ENCODE measurements around the gene MRPS18A.
A peak's percentile ranks its signal among the peaks of the same experiment; 100 is the strongest.
"Not testable (repeated sequence)": the region's sequence is repeated elsewhere in the genome, so short reads cannot be mapped to it uniquely, and the experiment has no call there.

MRPS18A gene

DNA sequence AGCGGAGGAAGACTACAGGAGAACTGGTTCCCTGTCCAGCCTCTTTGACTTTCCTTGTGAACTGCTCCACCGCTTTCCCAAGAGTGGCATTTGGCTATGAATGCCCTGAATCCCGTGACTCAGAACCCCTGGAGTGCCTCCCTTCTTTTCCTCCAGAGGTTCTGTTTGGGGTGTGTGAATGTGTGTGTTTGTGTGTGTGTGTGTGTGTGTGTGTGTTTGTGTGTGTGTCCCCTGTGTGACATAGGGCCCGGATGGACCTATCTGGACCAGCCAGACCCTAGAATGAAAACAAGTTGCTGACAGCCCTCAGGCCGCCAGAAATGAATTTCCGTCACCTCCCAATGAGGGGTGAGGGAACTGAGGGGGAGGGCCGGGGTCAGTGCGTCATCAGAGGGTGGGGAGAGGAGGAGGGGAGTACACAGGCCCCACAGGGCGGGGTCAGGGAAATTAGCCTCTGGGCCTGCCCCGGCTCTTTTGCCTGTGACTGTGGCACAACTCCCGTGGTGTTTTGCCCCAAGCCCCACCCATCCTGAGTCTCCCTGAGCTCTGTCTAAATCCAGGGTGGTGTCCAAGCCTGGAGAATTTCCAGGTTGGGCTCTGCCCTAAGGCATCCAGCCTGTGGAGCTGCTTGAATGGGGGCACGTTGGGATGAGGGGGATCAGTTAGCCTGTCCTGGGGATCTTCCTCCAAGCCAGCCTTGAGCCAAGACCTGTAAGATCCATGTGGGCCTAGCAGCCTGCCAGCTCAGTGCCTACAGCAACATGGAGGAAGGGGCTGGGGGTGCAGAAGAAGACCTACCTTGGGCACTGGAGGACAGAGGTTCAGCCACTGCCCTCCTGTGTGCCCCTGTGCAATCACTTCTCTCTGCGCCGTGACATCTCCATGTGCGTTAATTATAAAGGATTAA, 15.2 kb upstream of the MRPS18A start:
- in situ Hi-C loops (cut with HindIII; ENCODE audit: low pct_ligation_motif_present, low pct_unique_long_range_greater_than_20kb, low sequenced_read_pairs): no loop called here
- DNase-seq: peak; percentile 91

DNA sequence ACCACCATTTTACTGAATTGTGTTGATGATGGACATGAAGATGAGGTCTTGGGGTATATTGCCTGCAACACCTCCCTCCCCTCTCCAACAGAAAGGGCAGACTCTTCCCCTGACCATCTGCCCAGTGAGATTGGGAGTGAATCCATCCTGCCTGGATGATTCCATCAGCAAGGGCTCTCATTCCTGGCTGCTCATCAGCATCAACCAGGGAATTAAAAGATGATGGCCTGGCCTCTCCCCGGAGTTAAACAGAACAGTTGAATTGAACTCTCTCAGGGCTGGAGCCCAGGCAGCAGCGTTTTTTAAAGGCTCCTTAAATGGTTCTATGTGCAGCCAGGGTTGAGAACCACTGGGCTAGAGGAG, 14.6 kb upstream of the MRPS18A start:
- DNase-seq: no peak
- in situ Hi-C loops (cut with HindIII; ENCODE audit: low pct_ligation_motif_present, low pct_unique_long_range_greater_than_20kb, low sequenced_read_pairs): no loop called here

DNA sequence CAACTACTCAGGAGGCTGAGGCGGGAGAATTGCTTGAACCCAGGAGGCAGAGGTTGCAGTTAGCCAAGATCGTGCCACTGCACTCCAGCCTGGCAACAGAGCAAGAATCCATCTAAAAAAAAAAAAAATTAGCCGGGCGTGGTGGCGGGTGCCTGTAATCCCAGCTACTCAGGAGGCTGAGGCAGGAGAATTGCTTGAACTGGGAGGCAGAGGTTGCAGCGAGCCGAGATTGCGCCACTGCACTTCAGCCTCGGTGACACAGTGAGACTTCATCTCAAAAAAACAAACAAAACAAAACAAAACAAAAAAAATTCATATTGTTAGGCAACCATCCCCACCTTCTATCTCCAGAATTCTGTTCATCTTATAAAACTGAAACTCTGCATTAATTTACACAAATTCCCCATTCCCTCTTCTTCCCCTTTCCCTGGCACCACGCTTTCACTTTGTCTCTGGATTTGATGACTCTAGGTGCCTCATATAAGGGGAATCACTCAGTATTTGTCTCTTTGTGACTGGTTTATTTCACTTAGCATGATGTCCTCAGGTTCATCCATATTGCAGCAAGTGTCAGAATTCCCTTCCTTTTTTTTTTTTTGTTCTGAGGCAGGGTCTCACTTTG, 13.5 kb upstream of the MRPS18A start:
- in situ Hi-C loops (cut with HindIII; ENCODE audit: low pct_ligation_motif_present, low pct_unique_long_range_greater_than_20kb, low sequenced_read_pairs): not testable (repeated sequence)

GRCh38 chr6:43699564-43700186, 12.1 kb upstream of the MRPS18A start:
- DNase-seq: no peak
- in situ Hi-C loops (cut with HindIII; ENCODE audit: low pct_ligation_motif_present, low pct_unique_long_range_greater_than_20kb, low sequenced_read_pairs): no loop called here

More for the DNA sequence above, 13.5 kb upstream of the MRPS18A start:
- not testable (repeated sequence) for DNase-seq

DNA sequence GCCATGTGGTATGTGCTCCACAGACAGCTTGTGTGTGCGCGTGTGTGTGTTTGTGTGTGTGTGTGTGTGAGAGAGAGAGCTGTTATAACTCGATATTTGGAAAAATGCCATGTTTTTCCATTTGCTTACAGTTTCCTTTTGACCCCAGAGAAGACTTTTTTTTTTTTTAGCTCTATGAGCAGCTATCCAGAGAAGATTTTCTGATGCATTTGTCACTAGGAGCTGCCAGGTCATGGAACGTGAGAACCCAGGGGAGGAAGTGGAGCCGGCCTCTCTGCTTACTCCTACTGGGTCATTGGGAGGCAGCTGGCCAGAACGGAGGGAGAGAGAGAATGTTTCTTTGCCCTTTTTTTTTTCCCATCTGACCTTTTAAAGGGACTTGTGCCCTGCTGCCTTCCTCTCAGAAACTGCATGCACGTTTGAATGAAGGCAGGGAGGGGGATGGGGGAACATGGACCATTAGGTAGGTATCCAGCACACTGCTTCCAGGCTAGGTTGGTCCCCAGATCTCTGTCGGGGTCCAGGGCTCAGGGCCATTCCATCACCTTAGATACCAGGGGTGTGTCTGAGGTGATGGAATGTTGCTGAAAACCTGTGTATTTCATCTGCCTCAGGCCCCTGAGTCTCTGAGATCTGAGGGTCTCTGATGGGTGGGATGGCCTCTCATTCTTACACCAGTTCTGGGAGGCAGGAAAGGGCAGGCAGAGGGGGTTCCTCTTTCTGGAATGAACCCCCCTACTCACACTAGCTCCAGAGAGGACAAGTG, 11.2 kb upstream of the MRPS18A start:
- in situ Hi-C loops (cut with HindIII; ENCODE audit: low pct_ligation_motif_present, low pct_unique_long_range_greater_than_20kb, low sequenced_read_pairs): no loop called here
- DNase-seq: no peak

DNA sequence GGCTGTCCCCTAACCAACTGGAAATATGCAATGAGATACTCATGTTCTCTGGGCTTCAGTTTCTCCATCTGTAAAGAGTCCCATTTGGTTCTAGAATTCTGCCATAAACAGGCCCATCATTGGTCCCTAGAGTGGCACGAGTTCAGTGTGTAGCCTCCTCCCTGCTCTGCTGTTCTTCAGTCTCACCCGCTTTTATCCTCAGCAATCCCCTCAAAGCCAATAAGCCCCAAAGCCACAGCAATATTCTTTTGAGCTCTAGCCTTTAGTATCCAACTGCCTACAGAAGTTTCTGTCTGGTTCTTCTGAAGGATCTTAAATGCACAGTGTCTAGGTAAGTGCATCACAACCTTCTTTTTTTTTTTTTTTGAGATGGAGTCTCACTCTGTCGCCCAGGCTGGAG, 9.8 kb upstream of the MRPS18A start:
- in situ Hi-C loops (cut with HindIII; ENCODE audit: low pct_ligation_motif_present, low pct_unique_long_range_greater_than_20kb, low sequenced_read_pairs): no loop called here
- no peak for DNase-seq

DNA sequence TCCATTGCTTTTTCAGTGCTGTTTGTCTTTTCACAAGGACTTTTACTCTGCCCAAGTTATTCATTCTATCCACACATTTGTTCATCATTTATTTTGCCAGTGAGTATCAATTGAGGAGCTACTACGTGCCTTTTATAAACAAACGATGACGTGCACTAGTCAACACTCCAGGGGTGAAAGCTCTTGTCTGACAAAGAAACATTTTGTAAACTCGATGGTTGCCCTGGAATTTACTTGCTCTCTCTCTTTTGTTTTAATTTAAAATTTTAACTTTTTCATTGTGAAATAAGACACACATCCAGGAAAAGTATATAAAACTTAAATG, 8.3 kb upstream of the MRPS18A start:
- no peak for DNase-seq
- in situ Hi-C loops (cut with HindIII; ENCODE audit: low pct_ligation_motif_present, low pct_unique_long_range_greater_than_20kb, low sequenced_read_pairs): no loop called here

DNA sequence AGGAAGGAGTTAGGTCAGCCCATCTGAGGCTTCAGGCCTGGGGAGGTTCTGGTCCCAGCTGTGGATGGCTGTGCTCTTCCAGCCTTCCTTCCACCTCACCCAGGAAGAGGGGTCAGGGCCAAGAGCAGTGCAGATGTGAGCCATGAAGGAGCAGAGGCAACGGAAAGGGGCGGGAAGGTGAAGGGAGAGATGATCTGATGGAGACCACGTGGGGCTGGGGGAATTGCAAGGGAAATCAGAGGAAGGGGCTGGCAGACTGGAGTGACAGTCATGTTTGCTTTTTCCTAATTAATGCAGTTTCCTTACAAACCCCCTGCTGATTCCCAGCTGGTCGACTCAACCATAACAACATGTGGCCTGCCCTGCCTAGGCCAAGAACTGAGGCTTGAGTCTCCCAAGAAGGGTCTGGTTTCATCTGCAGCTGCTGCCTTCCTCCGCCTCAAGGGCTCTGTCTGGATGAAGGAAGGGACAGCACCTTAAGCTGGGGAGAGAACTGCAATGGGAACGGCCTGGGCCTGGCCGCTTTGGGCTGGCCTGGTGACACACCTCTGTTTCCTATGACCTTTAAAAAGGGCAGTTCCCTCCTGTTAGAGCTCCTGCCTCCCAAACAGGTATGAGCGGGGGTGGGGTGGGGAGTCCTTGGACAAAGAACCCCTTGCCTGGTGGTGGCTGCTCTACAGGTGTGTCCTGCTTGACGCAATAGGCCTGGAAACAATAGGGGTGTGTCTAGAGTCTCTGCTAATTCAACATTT, 7.8 kb upstream of the MRPS18A start:
- in situ Hi-C loops (cut with HindIII; ENCODE audit: low pct_ligation_motif_present, low pct_unique_long_range_greater_than_20kb, low sequenced_read_pairs): no loop called here
- DNase-seq: no peak

DNA sequence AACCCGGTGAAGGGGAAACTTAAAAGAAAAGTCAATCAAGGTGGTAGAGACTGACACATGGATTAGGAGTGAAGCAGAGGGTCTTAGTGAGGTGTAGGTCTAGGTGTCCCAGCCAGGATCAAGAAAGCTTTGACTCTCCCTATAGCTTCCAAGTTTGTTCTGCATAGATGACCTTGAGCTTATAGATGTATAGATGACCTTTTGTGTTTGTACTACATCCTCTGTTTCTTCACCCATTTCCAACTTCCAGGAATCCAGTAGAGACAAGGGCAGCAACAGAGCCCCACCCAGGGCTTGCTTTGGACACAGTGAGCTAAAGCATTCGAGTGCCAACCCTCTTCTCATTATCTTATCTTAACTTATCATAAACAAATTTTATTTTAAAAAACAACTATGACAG, 1.8 kb upstream of the MRPS18A start:
- in situ Hi-C loops (cut with HindIII; ENCODE audit: low pct_ligation_motif_present, low pct_unique_long_range_greater_than_20kb, low sequenced_read_pairs): no loop called here
- no peak for DNase-seq

DNA sequence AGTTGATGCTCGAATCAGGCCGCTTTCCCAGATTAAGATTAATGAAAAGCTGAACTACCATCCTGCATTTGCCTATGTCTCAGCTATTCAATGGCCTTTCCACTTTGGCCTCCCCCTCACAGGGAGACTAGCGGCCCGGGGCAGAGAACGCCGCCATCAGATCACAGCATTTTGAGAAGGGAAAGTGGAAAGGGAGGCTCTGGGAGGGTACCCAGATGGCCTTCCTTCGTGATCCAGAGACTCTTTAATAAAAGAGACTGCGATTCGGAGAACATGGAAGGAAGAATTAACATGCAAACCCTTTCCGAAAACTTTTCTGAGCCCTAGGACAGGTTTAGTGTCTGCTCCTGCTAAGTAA, 533 bp downstream of the MRPS18A start:
- no peak for DNase-seq
- in situ Hi-C loops (cut with HindIII; ENCODE audit: low pct_ligation_motif_present, low pct_unique_long_range_greater_than_20kb, low sequenced_read_pairs): no loop called here

GRCh38 chr6:43683708-43684455, 3.7 kb downstream of the MRPS18A start:
- in situ Hi-C loops (cut with HindIII; ENCODE audit: low pct_ligation_motif_present, low pct_unique_long_range_greater_than_20kb, low sequenced_read_pairs): no loop called here
- no peak for DNase-seq

- DNase-seq: no peak
- in situ Hi-C loops (cut with HindIII; ENCODE audit: low pct_ligation_motif_present, low pct_unique_long_range_greater_than_20kb, low sequenced_read_pairs): no loop called here
Observed at GRCh38 chr6:43682724-43683429, 4.7 kb downstream of the MRPS18A start.

DNA sequence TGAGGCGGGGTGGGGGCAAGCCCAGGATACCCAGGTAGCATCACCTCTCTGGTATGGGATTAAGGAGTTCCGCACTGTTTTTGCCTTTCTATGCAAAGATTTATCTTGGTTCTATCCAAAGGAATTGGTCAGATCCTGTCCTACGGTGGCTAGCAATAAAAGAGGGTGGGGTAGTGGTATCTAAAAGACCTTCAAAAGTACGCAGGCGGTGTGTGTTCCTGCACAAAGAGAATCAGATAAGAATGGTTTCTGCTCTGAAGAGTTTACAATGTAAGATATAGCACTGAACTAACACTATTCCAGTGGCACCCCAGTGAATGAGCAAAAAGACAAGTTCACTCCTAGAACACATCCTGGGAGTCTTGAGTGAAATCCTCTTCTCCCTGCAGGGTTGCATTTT, 6.3 kb downstream of the MRPS18A start:
- in situ Hi-C loops (cut with HindIII; ENCODE audit: low pct_ligation_motif_present, low pct_unique_long_range_greater_than_20kb, low sequenced_read_pairs): no loop called here
- no peak for DNase-seq

DNA sequence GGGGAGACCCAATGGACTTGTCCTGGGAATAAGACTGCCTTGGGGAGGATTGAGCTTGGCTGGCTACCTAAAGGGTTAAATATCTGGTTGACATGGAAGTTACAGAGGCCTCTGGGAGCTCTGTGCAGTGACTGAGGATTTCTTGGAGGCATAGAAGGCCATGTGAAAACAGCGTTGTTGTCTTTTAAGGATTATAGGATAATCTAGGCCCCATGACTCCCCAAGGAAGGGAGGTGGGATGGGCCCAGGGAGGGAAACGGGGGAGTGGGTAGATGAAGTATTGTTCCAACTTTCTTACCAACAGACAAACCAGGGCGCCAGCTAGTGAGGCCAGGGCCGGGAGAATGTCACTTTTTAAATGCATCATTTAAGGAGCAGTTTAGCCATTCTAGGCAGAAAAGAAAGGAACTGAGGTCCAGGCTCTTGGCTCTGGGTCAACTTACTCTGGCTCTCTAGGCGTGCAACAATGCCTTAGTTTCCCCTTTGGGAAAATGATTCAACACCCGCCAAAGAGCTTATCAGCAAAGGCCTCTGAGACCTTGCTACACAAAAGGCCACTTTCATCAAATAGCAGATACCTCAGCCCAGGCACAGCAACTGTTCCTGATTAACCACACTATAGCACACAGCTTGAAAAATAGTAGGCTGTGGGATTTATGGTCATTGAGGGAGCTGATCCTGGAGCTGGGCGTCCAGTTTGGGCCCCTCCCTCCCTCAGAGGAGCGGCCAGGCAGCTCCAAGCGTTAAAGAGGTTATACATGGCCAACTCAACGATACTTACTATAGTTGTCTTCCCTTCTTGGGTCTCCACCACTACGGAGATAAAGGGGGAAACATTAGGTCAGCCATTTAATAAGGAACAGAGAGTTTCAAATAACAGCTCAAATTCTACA, 7.0 kb downstream of the MRPS18A start:
- in situ Hi-C loops (cut with HindIII; ENCODE audit: low pct_ligation_motif_present, low pct_unique_long_range_greater_than_20kb, low sequenced_read_pairs): no loop called here
- no peak for DNase-seq

DNA sequence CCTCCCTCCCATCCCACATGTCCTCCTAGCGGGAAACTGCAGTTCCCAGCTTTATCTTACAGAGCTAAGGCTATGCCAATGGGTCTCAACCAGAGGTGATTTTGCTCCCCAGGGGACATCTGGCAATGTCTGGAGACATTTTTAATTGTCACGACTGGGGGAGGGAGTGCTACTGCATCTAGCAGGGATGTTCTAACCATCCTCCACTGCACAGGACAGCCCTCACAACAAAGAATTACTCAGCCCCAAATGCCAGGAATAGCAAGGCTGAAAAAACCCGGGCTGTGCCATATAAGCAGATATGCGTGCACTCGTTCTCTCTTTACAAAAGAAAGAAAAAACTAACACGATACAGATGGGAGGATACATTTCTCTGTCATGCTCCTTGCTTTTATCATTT, 8.5 kb downstream of the MRPS18A start:
- DNase-seq: no peak
- in situ Hi-C loops (cut with HindIII; ENCODE audit: low pct_ligation_motif_present, low pct_unique_long_range_greater_than_20kb, low sequenced_read_pairs): no loop called here

GRCh38 chr6:43678341-43678740, 9.2 kb downstream of the MRPS18A start:
- DNase-seq: no peak
- in situ Hi-C loops (cut with HindIII; ENCODE audit: low pct_ligation_motif_present, low pct_unique_long_range_greater_than_20kb, low sequenced_read_pairs): no loop called here

- no peak for DNase-seq
- in situ Hi-C loops (cut with HindIII; ENCODE audit: low pct_ligation_motif_present, low pct_unique_long_range_greater_than_20kb, low sequenced_read_pairs): no loop called here
Observed at GRCh38 chr6:43677759-43678158, 9.8 kb downstream of the MRPS18A start.

All from ACHN (cell line).